Omental fat pad (tissue), 4 donors: ENCODE measurements around the gene PPM1A. TPM values are rescaled to one million over a fixed set of nuclear protein-coding genes. Genes with fewer than 3 reads are reported as not detected.

Source experiments
- ATAC-seq: fragments of 150-250 bp; one replicate; pipeline ENCODE4 v1.9.1; 2016; ENCODE audit warnings: mild to moderate bottlenecking, moderate library complexity; ENCODE audit not compliant: low FRiP score
- DNase-seq: peaks from one replicate; pipeline ENCODE4 v3.0.0-alpha.2; 2019; ENCODE audit warnings: low spot score
- CTCF ChIP-seq, 3 donors: fragments of 450-650 bp; IDR thresholded peaks; one replicate each; pipeline ENCODE4 v1.5.1; 2016 to 2017; ENCODE audit warnings: antibody characterized with exemption in 3 of 3, mild to moderate bottlenecking in 3 of 3, moderate library complexity in 2 of 3
- total RNA-seq, 4 donors: library from RNA; depleted of rRNA; stranded (reverse); fragments of >200 nt; gene quantifications; one replicate each; pipeline ENCODE4 v1.1.0, GENCODE V29; 2016

PPM1A gene
- total RNA-seq, 4 donors from 2014 or later, result 37.2 to 53.8 (median 38.9) TPM

- TF ChIP-seq CTCF (IDR thresholded peaks at IDR 0.05), result no peak
- ATAC-seq (no peak), DNase-seq (no peak)
These were observed 52.7 kb downstream of the PPM1A start for GRCh38 chr14:60301685-60302084.

- ATAC-seq, result no peak
- no peak for DNase-seq
- TF ChIP-seq CTCF (IDR thresholded peaks at IDR 0.05), result no peak
These were observed 53.6 kb downstream of the PPM1A start for GRCh38 chr14:60302663-60303062.

GRCh38 chr14:60303745-60304144, 54.7 kb downstream of the PPM1A start:
- TF ChIP-seq CTCF (IDR thresholded peaks at IDR 0.05), result no peak
- no peak for DNase-seq
- ATAC-seq, result no peak

GRCh38 chr14:60304509-60304908, 55.5 kb downstream of the PPM1A start:
- ATAC-seq, result no peak
- no peak for DNase-seq
- no peak for TF ChIP-seq CTCF (IDR thresholded peaks at IDR 0.05)

- TF ChIP-seq CTCF (IDR thresholded peaks at IDR 0.05), result no peak
- no peak for ATAC-seq
- no peak for DNase-seq
These were observed 61.0 kb downstream of the PPM1A start for GRCh38 chr14:60309867-60310552.

GRCh38 chr14:60311417-60311816, 62.4 kb downstream of the PPM1A start:
- no peak for TF ChIP-seq CTCF (IDR thresholded peaks at IDR 0.05)
- DNase-seq, result no peak
- no peak for ATAC-seq

- no peak for TF ChIP-seq CTCF (IDR thresholded peaks at IDR 0.05)
- DNase-seq, result no peak
- no peak for ATAC-seq
These were observed 64.1 kb downstream of the PPM1A start for GRCh38 chr14:60313093-60313492.
